Measurements from ENCODE around the gene MICOS13.

MICOS13 gene, protein sequence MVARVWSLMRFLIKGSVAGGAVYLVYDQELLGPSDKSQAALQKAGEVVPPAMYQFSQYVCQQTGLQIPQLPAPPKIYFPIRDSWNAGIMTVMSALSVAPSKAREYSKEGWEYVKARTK

DNA sequence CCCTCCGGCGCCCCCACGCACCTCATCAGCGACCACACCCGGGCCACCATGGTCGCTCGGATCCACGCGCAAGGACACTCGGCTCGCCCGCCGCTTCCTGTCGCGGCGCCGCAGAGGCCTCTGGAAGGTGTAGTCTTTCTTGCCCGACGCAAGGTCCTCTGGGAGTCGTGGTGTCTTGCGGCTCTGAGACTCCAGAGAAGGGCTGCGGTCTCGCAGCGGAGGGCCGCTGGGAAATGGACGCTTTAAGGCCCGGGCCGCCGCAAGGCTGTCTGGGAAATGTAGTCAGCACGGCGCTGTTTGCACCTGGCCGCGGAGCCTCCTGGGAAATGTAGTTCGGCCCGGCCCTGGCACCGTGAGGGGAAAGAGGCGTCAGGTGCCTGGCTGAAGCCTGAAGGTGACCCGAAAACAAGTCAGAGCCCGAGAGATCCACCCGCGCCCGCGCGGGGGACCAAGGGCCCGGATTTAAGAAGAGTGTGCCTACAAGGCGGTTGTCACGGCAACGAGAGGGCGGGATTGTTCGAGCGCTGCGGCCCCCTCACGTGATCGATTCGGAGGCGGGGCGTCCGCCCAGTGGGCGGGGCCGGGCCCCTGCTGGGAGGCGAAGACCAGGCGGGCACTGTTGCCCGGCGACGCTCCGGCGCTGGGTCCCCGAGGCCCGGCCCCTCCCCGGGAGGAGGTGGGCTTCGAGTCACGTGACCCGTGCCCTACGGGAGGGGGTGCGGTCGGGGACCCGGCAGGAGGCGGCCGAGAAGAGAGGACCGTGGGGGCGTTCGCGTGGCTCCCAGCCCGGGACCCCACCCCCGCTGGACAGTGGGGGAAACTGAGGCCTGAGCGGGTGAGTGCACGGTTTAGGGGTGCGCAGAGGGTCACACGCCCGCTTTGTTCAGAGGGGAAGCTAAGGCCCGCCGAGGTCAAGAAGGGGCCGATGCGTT, at the start of gene MICOS13, which contains the start of gene HSD11B1L:
Gene MICOS13 (minus strand): TSS at position 80 of the 932 bp plus-strand sequence. CDS start 30 bp downstream, at position 50.
Gene HSD11B1L (plus strand): TSS at position 591 of the 932 bp plus-strand sequence. CDS start 3,806 bp downstream, outside the sequence.
- H3K9me3 ChIP-seq (ENCODE audit: control insufficient read depth in 2 of 2, low read length in 2 of 2): no peaks in the 10 kb centered on the region
- H3K4me3 ChIP-seq (ENCODE audit: low read length in 2 of 2): peak within 1 kb of the TSS; percentile 91 to 99
- H3K4me1 ChIP-seq (ENCODE audit: control insufficient read depth, insufficient read depth, low read length): peaks cover 22% of the 10 kb centered on the region
- H3K36me3 ChIP-seq (ENCODE audit: control insufficient read depth in 2 of 2, insufficient read depth in 2 of 2, low read length in 2 of 2): peaks cover 0 to 2% of the 10 kb centered on the region in 2 donors
- no peaks in the 10 kb centered on the region for H3K27me3 ChIP-seq (ENCODE audit: control insufficient read depth in 1 of 2, insufficient read depth in 2 of 2, low read length in 2 of 2)
- peak within 1 kb of the TSS; percentile 95 to 97 for H3K9ac ChIP-seq (ENCODE audit: low read length in 2 of 2)
- peak within 1 kb of the TSS; percentile 85 for H3K27ac ChIP-seq (ENCODE audit: low read length)

DNA sequence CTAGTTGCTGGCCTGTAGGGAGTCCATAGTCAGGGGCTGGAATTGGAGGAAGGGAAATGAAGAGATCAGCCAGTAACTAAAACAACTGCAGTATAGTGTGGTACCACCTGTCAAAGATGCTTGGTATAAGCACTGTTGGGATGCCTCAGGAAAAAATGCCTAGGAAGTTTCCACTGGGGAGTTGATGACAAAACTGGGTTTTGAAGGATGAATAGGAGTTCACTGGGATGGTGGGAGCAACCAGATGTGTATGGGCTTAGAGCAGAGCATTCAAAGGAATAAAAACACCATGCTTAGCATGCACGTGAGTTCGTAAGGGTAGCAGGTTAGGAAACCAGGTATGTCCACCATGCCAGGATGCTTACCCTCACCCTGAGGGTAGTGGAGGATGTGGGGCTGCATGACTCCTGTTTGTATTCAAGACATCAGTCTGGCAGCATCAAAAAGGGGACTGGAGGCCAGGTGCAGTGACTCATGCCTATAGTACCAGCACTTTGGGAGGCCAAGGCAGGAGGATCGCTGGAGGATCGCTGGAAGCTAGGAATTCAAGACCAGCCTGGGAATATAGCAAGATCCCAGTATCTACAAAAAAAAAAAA, 47.2 kb upstream of the MICOS13 start:
- H3K4me3 ChIP-seq (ENCODE audit: low read length in 2 of 2): no peak overlapping the region
- H3K27me3 ChIP-seq (ENCODE audit: control insufficient read depth in 1 of 2, insufficient read depth in 2 of 2, low read length in 2 of 2): peaks cover 2% of the 10 kb centered on the region in 2 donors
- no peaks in the 10 kb centered on the region for H3K4me1 ChIP-seq (ENCODE audit: control insufficient read depth, insufficient read depth, low read length)
- no peak overlapping the region for H3K27ac ChIP-seq (ENCODE audit: low read length)
- H3K9me3 ChIP-seq (ENCODE audit: control insufficient read depth in 2 of 2, low read length in 2 of 2): peaks cover 0 to 3% of the 10 kb centered on the region in 2 donors
- no peaks in the 10 kb centered on the region for H3K36me3 ChIP-seq (ENCODE audit: control insufficient read depth in 2 of 2, insufficient read depth in 2 of 2, low read length in 2 of 2)
- no peak overlapping the region for H3K9ac ChIP-seq (ENCODE audit: low read length in 2 of 2)

DNA sequence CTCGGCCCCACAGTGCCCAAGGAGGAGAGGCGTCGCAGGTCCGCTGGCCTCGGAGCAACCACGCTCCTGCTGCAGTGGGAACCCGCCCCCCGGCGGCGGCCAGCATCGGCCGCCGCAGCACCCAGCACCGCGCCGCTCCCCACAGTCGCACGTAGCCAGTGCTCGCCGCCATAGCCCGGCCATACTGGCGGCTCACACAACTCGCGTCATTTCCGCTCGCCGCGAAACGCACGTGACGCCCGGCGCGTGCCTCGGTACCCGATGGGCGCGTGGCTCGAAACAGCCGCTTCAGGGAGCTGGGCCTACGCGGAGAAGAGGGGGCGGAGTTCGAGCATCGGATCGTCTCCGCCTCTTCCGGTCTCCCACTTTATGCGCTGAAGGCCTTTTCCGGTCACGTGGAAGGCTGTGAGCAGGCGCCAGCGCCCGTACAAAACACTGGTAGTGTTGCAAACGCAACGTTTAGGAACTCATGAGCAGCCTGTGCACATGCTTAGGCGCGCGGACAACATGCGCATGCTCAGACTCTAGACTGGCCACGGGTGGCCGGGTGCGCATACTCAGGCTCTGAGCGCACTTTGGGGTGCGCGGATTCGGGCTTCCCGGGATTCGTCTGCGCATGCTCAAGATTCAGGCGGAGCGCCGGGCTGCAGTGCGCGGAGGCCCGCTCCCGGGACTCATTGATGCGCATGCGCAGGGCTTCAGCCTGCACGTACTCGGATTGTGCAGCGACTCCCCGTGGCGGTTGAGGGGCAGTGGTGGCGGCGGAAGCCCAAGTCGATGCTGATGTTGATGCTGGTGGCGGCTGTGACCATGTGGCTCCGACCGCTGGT, 39.9 kb upstream of the MICOS13 start, which contains the start of the genes CATSPERD and LONP1:
Gene CATSPERD (plus strand): TSS at position 677 of the 830 bp plus-strand sequence. CDS start 101 bp downstream, at position 778.
Gene LONP1 (minus strand): TSS at position 186 of the 830 bp plus-strand sequence. CDS start 14 bp downstream, at position 172.
- peaks cover 4 to 6% of the 10 kb centered on the region in 2 donors for H3K36me3 ChIP-seq (ENCODE audit: control insufficient read depth in 2 of 2, insufficient read depth in 2 of 2, low read length in 2 of 2)
- no peaks in the 10 kb centered on the region for H3K9me3 ChIP-seq (ENCODE audit: control insufficient read depth in 2 of 2, low read length in 2 of 2)
- H3K4me1 ChIP-seq (ENCODE audit: control insufficient read depth, insufficient read depth, low read length): peaks cover 28% of the 10 kb centered on the region
- no peaks in the 10 kb centered on the region for H3K27me3 ChIP-seq (ENCODE audit: control insufficient read depth in 1 of 2, insufficient read depth in 2 of 2, low read length in 2 of 2)
- peak within 1 kb of the TSS; percentile 90 for H3K27ac ChIP-seq (ENCODE audit: low read length)
- peak within 1 kb of the TSS; percentile 97 to 98 for H3K4me3 ChIP-seq (ENCODE audit: low read length in 2 of 2)
- H3K9ac ChIP-seq (ENCODE audit: low read length in 2 of 2): peak within 1 kb of the TSS; percentile 77 to 84

DNA sequence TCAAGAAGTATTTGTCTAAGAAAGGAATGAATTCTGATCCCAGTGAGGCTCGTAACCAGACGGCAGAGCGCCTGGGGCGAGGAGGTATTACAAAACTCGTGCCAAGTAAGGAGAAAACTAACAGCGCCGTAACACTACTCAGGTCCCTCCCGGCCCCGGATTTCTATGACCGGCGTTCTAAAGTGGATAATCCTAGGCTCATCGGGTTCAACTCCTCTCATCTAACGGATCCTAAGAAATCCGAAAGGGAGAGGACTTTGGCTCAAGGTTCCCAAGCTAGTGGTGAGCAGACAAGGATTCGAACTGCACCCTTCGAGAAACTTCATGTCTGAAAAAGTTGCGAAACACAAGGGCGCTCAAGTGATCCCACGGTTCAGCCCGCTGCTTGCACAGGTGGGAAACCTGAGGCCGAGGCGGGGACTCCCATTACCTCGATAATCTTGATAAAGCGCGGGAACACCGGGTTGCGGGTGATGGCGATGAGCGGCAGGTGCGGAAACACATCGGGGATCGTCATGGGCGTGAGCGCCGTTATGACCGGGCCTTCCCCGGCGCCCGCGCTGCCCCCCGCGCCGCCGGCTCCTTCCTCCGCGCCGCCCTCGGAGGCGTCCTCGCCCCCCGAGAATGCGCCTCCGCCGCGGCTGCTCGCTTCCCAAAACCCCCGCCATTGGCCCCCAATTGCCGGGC, 39.1 kb upstream of the MICOS13 start:
- Histone ChIP-seq H3K9ac (ENCODE audit: low read length in 2 of 2) (peak overlapping the region; percentile 77 to 84), H3K36me3 (ENCODE audit: control insufficient read depth in 2 of 2, insufficient read depth in 2 of 2, low read length in 2 of 2) (peaks cover 4 to 6% of the 10 kb centered on the region in 2 donors), H3K4me1 (ENCODE audit: control insufficient read depth, insufficient read depth, low read length) (peaks cover 28% of the 10 kb centered on the region)

DNA sequence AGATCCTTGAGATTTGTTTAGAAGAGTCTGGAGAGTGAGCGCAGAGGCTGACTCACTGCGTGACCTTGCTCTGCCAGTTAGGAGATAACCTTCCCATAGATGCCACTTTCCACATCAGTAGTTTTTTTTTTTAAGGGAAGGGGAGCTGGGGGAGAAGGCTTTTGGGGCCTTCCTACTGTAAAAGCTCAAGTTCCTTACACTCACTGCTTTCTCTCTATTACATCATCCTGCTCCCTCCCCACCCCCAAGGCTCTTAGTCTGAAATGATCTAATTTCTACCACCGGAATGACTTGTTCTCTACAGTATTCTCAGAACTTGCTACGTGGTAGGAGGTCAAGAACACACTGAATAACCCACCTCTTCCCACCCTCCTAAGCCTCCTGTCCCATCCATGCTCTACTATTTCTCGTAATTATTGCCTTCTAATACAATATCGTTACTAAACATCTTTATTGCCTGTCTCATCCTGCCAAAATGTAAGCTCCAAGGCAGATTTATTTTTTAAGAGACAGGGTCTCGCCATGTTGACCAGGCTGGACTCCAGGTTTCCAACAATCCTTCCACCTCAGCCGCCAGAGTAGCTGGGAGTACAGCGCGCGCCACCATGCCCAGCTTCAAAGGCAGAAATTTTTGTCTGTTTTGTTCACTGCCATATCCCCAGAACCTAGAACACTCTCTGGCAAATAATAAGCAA, 38.4 kb upstream of the MICOS13 start:
- Histone ChIP-seq H3K9me3 (ENCODE audit: control insufficient read depth in 2 of 2, low read length in 2 of 2) (no peaks in the 10 kb centered on the region), H3K27ac (ENCODE audit: low read length) (no peak overlapping the region), H3K27me3 (ENCODE audit: control insufficient read depth in 1 of 2, insufficient read depth in 2 of 2, low read length in 2 of 2) (no peaks in the 10 kb centered on the region), H3K4me3 (ENCODE audit: low read length in 2 of 2) (peak overlapping the region; percentile 97 to 98), H3K36me3 (ENCODE audit: control insufficient read depth in 2 of 2, insufficient read depth in 2 of 2, low read length in 2 of 2) (peaks cover 6 to 10% of the 10 kb centered on the region in 2 donors), H3K4me1 (ENCODE audit: control insufficient read depth, insufficient read depth, low read length) (peaks cover 28% of the 10 kb centered on the region), H3K9ac (ENCODE audit: low read length in 2 of 2) (peak overlapping the region; percentile 77 to 84)

More for the DNA sequence above, 39.1 kb upstream of the MICOS13 start:
- H3K4me3 ChIP-seq (ENCODE audit: low read length in 2 of 2): peak overlapping the region; percentile 97 to 98
- H3K27me3 ChIP-seq (ENCODE audit: control insufficient read depth in 1 of 2, insufficient read depth in 2 of 2, low read length in 2 of 2): no peaks in the 10 kb centered on the region
- no peaks in the 10 kb centered on the region for H3K9me3 ChIP-seq (ENCODE audit: control insufficient read depth in 2 of 2, low read length in 2 of 2)
- H3K27ac ChIP-seq (ENCODE audit: low read length): peak overlapping the region; percentile 90

DNA sequence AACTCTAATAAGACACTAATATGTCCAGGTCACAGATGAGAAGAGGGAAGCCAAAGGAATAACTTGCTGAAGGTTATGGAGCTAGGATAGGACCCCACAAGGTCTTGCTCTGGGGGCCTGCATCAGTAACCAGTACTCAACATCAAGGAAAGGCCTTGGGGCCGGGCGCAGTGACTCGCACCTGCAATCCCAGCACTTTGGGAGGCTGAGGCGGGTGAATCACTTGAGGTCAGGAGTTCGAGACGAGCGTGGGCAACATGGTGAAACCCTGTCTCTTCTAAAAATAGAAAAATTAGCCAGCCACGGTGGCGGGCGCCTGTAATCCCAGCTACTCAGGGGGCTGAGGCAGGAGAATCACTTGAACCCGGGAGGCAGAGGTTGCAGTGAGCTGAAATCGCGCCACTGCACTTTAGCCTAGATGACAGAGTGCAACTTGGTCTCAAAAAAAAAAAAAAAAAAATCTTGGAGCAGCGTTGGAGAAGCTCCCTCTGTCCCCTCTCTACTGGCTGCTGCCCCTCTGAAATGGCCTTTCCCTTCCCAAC, 37.8 kb upstream of the MICOS13 start:
- peak overlapping the region in 1 of 2 donors; percentile 97 for H3K4me3 ChIP-seq (ENCODE audit: low read length in 2 of 2)
- no peaks in the 10 kb centered on the region for H3K27me3 ChIP-seq (ENCODE audit: control insufficient read depth in 1 of 2, insufficient read depth in 2 of 2, low read length in 2 of 2)
- H3K4me1 ChIP-seq (ENCODE audit: control insufficient read depth, insufficient read depth, low read length): peaks cover 28% of the 10 kb centered on the region
- peaks cover 11 to 14% of the 10 kb centered on the region in 2 donors for H3K36me3 ChIP-seq (ENCODE audit: control insufficient read depth in 2 of 2, insufficient read depth in 2 of 2, low read length in 2 of 2)
- H3K27ac ChIP-seq (ENCODE audit: low read length): no peak overlapping the region
- peak overlapping the region in 1 of 2 donors; percentile 77 for H3K9ac ChIP-seq (ENCODE audit: low read length in 2 of 2)
- H3K9me3 ChIP-seq (ENCODE audit: control insufficient read depth in 2 of 2, low read length in 2 of 2): no peaks in the 10 kb centered on the region

DNA sequence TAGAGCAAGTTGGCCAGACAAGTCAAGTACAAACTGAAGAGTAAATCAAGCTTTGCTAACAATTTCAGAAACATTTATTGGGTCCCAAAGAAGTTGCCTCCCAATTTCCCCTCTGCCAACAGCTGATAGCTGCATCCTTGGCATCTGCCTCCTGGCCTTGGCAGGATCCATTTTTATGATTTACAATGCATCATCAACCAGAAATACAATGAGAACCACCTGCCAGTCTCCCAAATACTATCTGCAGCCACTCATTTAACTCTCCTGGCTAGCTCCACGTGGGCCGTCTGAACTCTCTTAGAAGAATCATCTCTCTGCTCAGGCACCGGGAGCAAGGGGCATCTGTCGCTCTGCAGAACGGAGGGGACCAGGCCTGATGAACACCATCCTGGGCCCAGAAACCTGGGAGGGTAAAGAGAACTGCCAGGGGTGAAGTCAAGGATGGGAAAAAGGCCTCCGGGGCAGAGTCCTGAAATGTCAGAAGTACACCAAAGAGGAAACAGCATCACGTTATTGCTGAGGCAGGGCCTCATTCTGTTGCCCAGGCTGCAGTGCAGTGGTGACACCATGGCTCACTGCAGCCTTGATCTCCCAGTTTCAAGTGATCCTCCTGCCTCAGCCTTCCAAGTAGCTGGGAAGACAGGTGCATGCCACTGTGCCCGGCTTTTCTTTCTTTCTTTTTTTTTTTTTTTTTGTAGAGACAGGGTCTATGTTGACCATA, 37.1 kb upstream of the MICOS13 start:
- Histone ChIP-seq H3K27me3 (ENCODE audit: control insufficient read depth in 1 of 2, insufficient read depth in 2 of 2, low read length in 2 of 2) (no peaks in the 10 kb centered on the region), H3K27ac (ENCODE audit: low read length) (no peak overlapping the region), H3K9me3 (ENCODE audit: control insufficient read depth in 2 of 2, low read length in 2 of 2) (no peaks in the 10 kb centered on the region), H3K9ac (ENCODE audit: low read length in 2 of 2) (no peak overlapping the region), H3K4me3 (ENCODE audit: low read length in 2 of 2) (no peak overlapping the region), H3K4me1 (ENCODE audit: control insufficient read depth, insufficient read depth, low read length) (peaks cover 28% of the 10 kb centered on the region), H3K36me3 (ENCODE audit: control insufficient read depth in 2 of 2, insufficient read depth in 2 of 2, low read length in 2 of 2) (peaks cover 16 to 17% of the 10 kb centered on the region in 2 donors)

DNA sequence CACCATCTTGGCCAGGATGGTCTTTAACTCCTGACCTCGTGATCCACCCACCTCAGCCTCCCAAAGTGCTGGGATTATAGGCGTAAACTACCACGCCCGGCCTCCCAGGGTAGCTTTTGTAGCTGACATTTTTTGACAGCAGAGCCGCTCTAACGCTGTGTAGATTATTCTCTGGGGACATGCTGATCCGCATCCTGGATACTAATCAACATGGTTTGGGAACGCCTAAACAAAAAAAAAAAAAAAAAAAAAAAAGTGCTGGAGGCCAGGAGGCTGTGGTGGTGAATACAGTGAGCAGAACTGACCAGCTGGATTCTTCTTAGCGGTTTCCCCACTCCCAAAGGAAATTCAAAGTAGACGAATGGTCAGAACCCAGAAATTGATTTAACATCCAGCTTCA, 34.5 kb upstream of the MICOS13 start:
- no peak overlapping the region for H3K4me3 ChIP-seq (ENCODE audit: low read length in 2 of 2)
- no peaks in the 10 kb centered on the region for H3K9me3 ChIP-seq (ENCODE audit: control insufficient read depth in 2 of 2, low read length in 2 of 2)
- H3K36me3 ChIP-seq (ENCODE audit: control insufficient read depth in 2 of 2, insufficient read depth in 2 of 2, low read length in 2 of 2): peaks cover 30 to 34% of the 10 kb centered on the region in 2 donors
- H3K4me1 ChIP-seq (ENCODE audit: control insufficient read depth, insufficient read depth, low read length): peaks cover 25% of the 10 kb centered on the region
- no peak overlapping the region for H3K9ac ChIP-seq (ENCODE audit: low read length in 2 of 2)
- no peaks in the 10 kb centered on the region for H3K27me3 ChIP-seq (ENCODE audit: control insufficient read depth in 1 of 2, insufficient read depth in 2 of 2, low read length in 2 of 2)
- H3K27ac ChIP-seq (ENCODE audit: low read length): no peak overlapping the region
